Measurements from ENCODE around the gene PFKFB2.

Gene PFKFB2

GRCh38 chr1:207088161-207088560, 35.1 kb downstream of the PFKFB2 start:
- in situ Hi-C loops (cut with MboI; ENCODE audit: low sequenced_read_pairs): no loop called here

GRCh38 chr1:207088701-207089626, 35.9 kb downstream of the PFKFB2 start, which contains the start of gene C4BPB:
Gene C4BPB (plus strand): TSS chr1:207088860. CDS start chr1:207089532, 672 bp downstream.
- in situ Hi-C loops (cut with MboI; ENCODE audit: low sequenced_read_pairs): no loop called here

- in situ Hi-C loops (cut with MboI; ENCODE audit: low sequenced_read_pairs): no loop called here
Measured at GRCh38 chr1:207089627-207090355, 36.7 kb downstream of the PFKFB2 start.

- in situ Hi-C loops (cut with MboI; ENCODE audit: low sequenced_read_pairs): no loop called here
Measured at GRCh38 chr1:207091200-207091908, 38.3 kb downstream of the PFKFB2 start.

GRCh38 chr1:207093944-207094343, 40.9 kb downstream of the PFKFB2 start:
- in situ Hi-C loops (cut with MboI; ENCODE audit: low sequenced_read_pairs): no loop called here

GRCh38 chr1:207097871-207098324, 44.8 kb downstream of the PFKFB2 start:
- in situ Hi-C loops (cut with MboI; ENCODE audit: low sequenced_read_pairs): no loop called here

GRCh38 chr1:207101720-207102119, 48.6 kb downstream of the PFKFB2 start:
- in situ Hi-C loops (cut with MboI; ENCODE audit: low sequenced_read_pairs): no loop called here

GRCh38 chr1:207102146-207102545, 49.1 kb downstream of the PFKFB2 start:
- in situ Hi-C loops (cut with MboI; ENCODE audit: low sequenced_read_pairs): no loop called here

GRCh38 chr1:207102659-207103058, 49.6 kb downstream of the PFKFB2 start:
- in situ Hi-C loops (cut with MboI; ENCODE audit: low sequenced_read_pairs): no loop called here

GRCh38 chr1:207103892-207104373, 50.9 kb downstream of the PFKFB2 start, which contains the start of gene C4BPA:
Gene C4BPA (plus strand): TSS chr1:207104233. CDS start chr1:207113026, 8,793 bp downstream.
- in situ Hi-C loops (cut with MboI; ENCODE audit: low sequenced_read_pairs): no loop called here

- in situ Hi-C loops (cut with MboI; ENCODE audit: low sequenced_read_pairs): no loop called here
Measured at GRCh38 chr1:207109004-207109403, 55.9 kb downstream of the PFKFB2 start.

GRCh38 chr1:207112616-207113296, 59.7 kb downstream of the PFKFB2 start:
- in situ Hi-C loops (cut with MboI; ENCODE audit: low sequenced_read_pairs): no loop called here

GRCh38 chr1:207115269-207115668, 62.2 kb downstream of the PFKFB2 start:
- in situ Hi-C loops (cut with MboI; ENCODE audit: low sequenced_read_pairs): no loop called here

GRCh38 chr1:207124389-207124788, 71.3 kb downstream of the PFKFB2 start:
- in situ Hi-C loops (cut with MboI; ENCODE audit: low sequenced_read_pairs): no loop called here

GRCh38 chr1:207128336-207128921, 75.4 kb downstream of the PFKFB2 start:
- in situ Hi-C loops (cut with MboI; ENCODE audit: low sequenced_read_pairs): no loop called here

GRCh38 chr1:207129053-207129452, 76.0 kb downstream of the PFKFB2 start:
- in situ Hi-C loops (cut with MboI; ENCODE audit: low sequenced_read_pairs): no loop called here
